IMR-90 (cell line): ENCODE measurements around the gene PRKD2. TPM values are rescaled to one million over a fixed set of nuclear protein-coding genes. Genes with fewer than 3 reads are reported as not detected.

Source experiments
- ATAC-seq: fragments of 200-7000 bp; cut with Tn5 transposase; 2 replicates; pipeline ENCODE4 v1.9.1; 2020; ENCODE audit warnings: low read depth, mild to moderate bottlenecking, moderate library complexity
- BruUV-seq: library from RNA; stranded (reverse); fragments of 400-500 nt; replicated peaks from 2 replicates; lab custom pipeline; 2021; lab: Mats Ljungman, UMichigan
- CTCF ChIA-PET: fragments of 300-600 bp; formaldehyde crosslinking; extraction: SDS; loops from one replicate; lab custom pipeline; 2021; ENCODE audit warnings: antibody characterized with exemption; lab: Yijun Ruan, JAX
- POLR2A ChIA-PET: fragments of 300-600 bp; sonication (Branson Sonifier 250); formaldehyde crosslinking; loops from one replicate; lab custom pipeline; 2022; ENCODE audit warnings: antibody characterized with exemption; ENCODE audit not compliant: unreplicated experiment; lab: Charles Lee
- DNase-seq: peaks from one replicate; pipeline ENCODE4 v3.0.0; 2013
- H2AFZ ChIP-seq: replicated peaks from 2 replicates; pipeline ENCODE3; 2013; ENCODE audit warnings: low read length, mild to moderate bottlenecking; ENCODE audit not compliant: poor library complexity
- H2AK5ac ChIP-seq: 2 replicates; pipeline ENCODE4 v1.6.1; 2013; ENCODE audit warnings: low read depth, low read length, inconsistent platforms
- H2AK9ac ChIP-seq: replicated peaks from 2 replicates; pipeline ENCODE3; 2013; ENCODE audit warnings: mild to moderate bottlenecking, low read depth, low read length, moderate library complexity; ENCODE audit not compliant: poor library complexity
- H2BK120ac ChIP-seq: 2 replicates; pipeline ENCODE4 v1.6.1; 2013; ENCODE audit warnings: low read depth, low read length, inconsistent platforms
- H2BK15ac ChIP-seq: 3 replicates; pipeline ENCODE4 v1.6.1; 2013; ENCODE audit warnings: low read depth, low read length, inconsistent platforms
- H2BK20ac ChIP-seq: 2 replicates; pipeline ENCODE4 v1.6.1; 2013; ENCODE audit warnings: low read depth, mild to moderate bottlenecking, inconsistent platforms, low read length, moderate library complexity
- H2BK5ac ChIP-seq: 2 replicates; pipeline ENCODE4 v1.6.1; 2013; ENCODE audit warnings: mild to moderate bottlenecking, low read depth, low read length, inconsistent platforms; ENCODE audit not compliant: poor library complexity, severe bottlenecking
- H3K14ac ChIP-seq: replicated peaks from 2 replicates; pipeline ENCODE4 v1.6.1; 2013; ENCODE audit warnings: low read depth, low read length, inconsistent platforms
- H3K18ac ChIP-seq: 2 replicates; pipeline ENCODE4 v1.6.1; 2013; ENCODE audit warnings: low read depth, low read length, control low read depth
- H3K23ac ChIP-seq: 2 replicates; pipeline ENCODE4 v1.6.1; 2013; ENCODE audit warnings: low read depth, low read length, inconsistent platforms
- H3K27ac ChIP-seq: 2 replicates; pipeline ENCODE4 v1.5.1; 2013; ENCODE audit warnings: mild to moderate bottlenecking, control low read depth, low read length; ENCODE audit not compliant: insufficient read depth
- H3K27me3 ChIP-seq: 2 replicates; pipeline ENCODE4 v1.6.1; 2013; ENCODE audit warnings: low read length; ENCODE audit not compliant: control insufficient read depth, insufficient read depth
- H3K36me3 ChIP-seq: 2 replicates; pipeline ENCODE4 v1.6.1; 2013; ENCODE audit warnings: low read length, mixed read lengths; ENCODE audit not compliant: control insufficient read depth, insufficient read depth
- H3K4ac ChIP-seq: 2 replicates; pipeline ENCODE4 v1.6.1; 2013; ENCODE audit warnings: low read depth, low read length, inconsistent platforms
- H3K4me1 ChIP-seq: 2 replicates; pipeline ENCODE4 v1.6.1; 2013; ENCODE audit warnings: low read length, mixed read lengths; ENCODE audit not compliant: control insufficient read depth, insufficient read depth
- H3K4me2 ChIP-seq: 2 replicates; pipeline ENCODE4 v1.6.1; 2013; ENCODE audit warnings: low read depth, mild to moderate bottlenecking, control low read depth, low read length, moderate library complexity
- H3K4me3 ChIP-seq: 2 replicates; pipeline ENCODE4 v1.5.1; 2013; ENCODE audit warnings: low read depth, mild to moderate bottlenecking, control low read depth, low read length, moderate library complexity; ENCODE audit not compliant: insufficient read depth
- H3K56ac ChIP-seq: 2 replicates; pipeline ENCODE4 v1.6.1; 2013; ENCODE audit warnings: low read length, inconsistent platforms; ENCODE audit not compliant: insufficient read depth; ENCODE audit errors: extremely low read depth
- H3K79me1 ChIP-seq, 2 experiments: 2 replicates each; pipeline ENCODE4 v1.6.1; 2013; ENCODE audit warnings: low read length in 2 of 2, inconsistent platforms in 1 of 2, low read depth in 1 of 2
- H3K9ac ChIP-seq: 2 replicates; pipeline ENCODE4 v1.6.1; 2013; ENCODE audit warnings: low read depth, low read length, control low read depth
- H3K9me1 ChIP-seq: 2 replicates; pipeline ENCODE4 v1.6.1; 2013; ENCODE audit warnings: low read length, inconsistent platforms; ENCODE audit not compliant: insufficient read depth
- H3K9me3 ChIP-seq: 2 replicates; pipeline ENCODE4 v1.6.1; 2013; ENCODE audit warnings: low read length; ENCODE audit not compliant: control insufficient read depth, insufficient read depth
- H4K20me1 ChIP-seq: 2 replicates; pipeline ENCODE4 v1.6.1; 2013; ENCODE audit warnings: low read length, inconsistent platforms; ENCODE audit not compliant: insufficient read depth
- H4K5ac ChIP-seq: 2 replicates; pipeline ENCODE4 v1.6.1; 2013; ENCODE audit warnings: mild to moderate bottlenecking, low read depth, low read length, control low read depth
- H4K8ac ChIP-seq, 2 experiments: 2 replicates each; pipeline ENCODE4 v1.6.1; 2013; ENCODE audit warnings: low read depth in 2 of 2, low read length in 2 of 2, control low read depth in 1 of 2, inconsistent platforms in 1 of 2
- H4K91ac ChIP-seq: 2 replicates; pipeline ENCODE4 v1.6.1; 2013; ENCODE audit warnings: low read depth, low read length, inconsistent platforms; ENCODE audit not compliant: insufficient read depth
- BHLHE40 ChIP-seq: fragments of 150-350 bp; IDR thresholded peaks from 2 replicates; pipeline ENCODE4 v1.6.1; 2016; ENCODE audit warnings: mild to moderate bottlenecking, low read depth, low read length
- CEBPB ChIP-seq: IDR thresholded peaks from 2 replicates; pipeline ENCODE4 v1.6.1; 2012; ENCODE audit warnings: low read depth, low read length, improper control_type of control experiment
- CHD1 ChIP-seq: IDR thresholded peaks from 2 replicates; pipeline ENCODE4 v1.6.1; 2012; ENCODE audit warnings: low read depth, low read length, improper control_type of control experiment
- FOS ChIP-seq: fragments of 150-350 bp; IDR thresholded peaks from 2 replicates; pipeline ENCODE4 v1.6.1; 2016; ENCODE audit warnings: low read depth, low read length
- MAFK ChIP-seq: IDR thresholded peaks from 2 replicates; pipeline ENCODE4 v1.6.1; 2012; ENCODE audit warnings: low read depth, low read length, improper control_type of control experiment
- MAZ ChIP-seq: IDR thresholded peaks from 2 replicates; pipeline ENCODE4 v1.6.1; 2012; ENCODE audit warnings: low read depth, mild to moderate bottlenecking, low read length, improper control_type of control experiment, moderate library complexity, borderline replicate concordance
- MXI1 ChIP-seq: IDR thresholded peaks from 2 replicates; pipeline ENCODE4 v1.6.1; 2012; ENCODE audit warnings: low read depth, mild to moderate bottlenecking, low read length, moderate library complexity, borderline replicate concordance
- NFE2L2 ChIP-seq: fragments of 150-350 bp; IDR thresholded peaks from 2 replicates; pipeline ENCODE4 v1.6.1; 2016; ENCODE audit warnings: low read depth, mild to moderate bottlenecking, low read length
- POLR2A ChIP-seq: IDR thresholded peaks from 2 replicates; pipeline ENCODE4 v1.6.1; 2012; ENCODE audit warnings: mild to moderate bottlenecking, low read depth, low read length
- RAD21 ChIP-seq: IDR thresholded peaks from 2 replicates; pipeline ENCODE4 v1.6.1; 2012; ENCODE audit warnings: low read length, improper control_type of control experiment
- RCOR1 ChIP-seq: IDR thresholded peaks from 2 replicates; pipeline ENCODE4 v1.6.1; 2012; ENCODE audit warnings: mild to moderate bottlenecking, low read length, improper control_type of control experiment; ENCODE audit not compliant: insufficient replicate concordance
- RFX5 ChIP-seq: IDR thresholded peaks from 2 replicates; pipeline ENCODE4 v1.8.0; 2012; ENCODE audit warnings: low read depth, mild to moderate bottlenecking, low read length, moderate library complexity
- SMC3 ChIP-seq: fragments of 150-350 bp; IDR thresholded peaks from 2 replicates; pipeline ENCODE4 v1.6.1; 2016; ENCODE audit warnings: low read depth, mild to moderate bottlenecking, antibody characterized with exemption, low read length, moderate library complexity
- WGBS, 2 experiments: methylation state at CpG; one replicate each; pipeline versions ENCODE4 v1.1.5 to v1.1.7; 2013; ENCODE audit warnings: missing lambda C conversion rate in 2 of 2; ENCODE audit not compliant: insufficient read length in 1 of 2; ENCODE audit errors: extremely low coverage in 2 of 2; 5-methylcytosine and 5-hydroxymethylcytosine counted together
- dilution Hi-C: fragments of 300-500 bp; cut with HindIII; formaldehyde crosslinking; loops from one replicate; pipeline ENCODE4 v1.14.3; 2018; ENCODE audit warnings: low sequenced_read_pairs; ENCODE audit not compliant: unreplicated experiment
- in situ Hi-C: fragments of 300-500 bp; cut with MboI; formaldehyde crosslinking; loops from 3 replicates; pipeline ENCODE4 v1.14.3; 2019; ENCODE audit warnings: low sequenced_read_pairs, inconsistent platforms, mixed read lengths
- intact Hi-C: fragments of 100-400 bp; cut with micrococcal nuclease; formaldehyde crosslinking; loops from 2 replicates; pipeline ENCODE4 v1.10.0; 2022
- polyA plus RNA-seq, 3 experiments: library from polyadenylated mRNA; depleted of rRNA; stranded (reverse); fragments of >200 nt; gene quantifications; 2 replicates each; pipeline ENCODE4 v1.2.3, GENCODE V29; 2012; ENCODE audit warnings: low replicate concordance in 1 of 3
- total RNA-seq: library from RNA; depleted of rRNA; stranded (reverse); fragments of >200 nt; gene quantifications from 2 replicates; pipeline ENCODE4 v1.2.3, GENCODE V29; 2012
- TF ChIP-seq, protein P1 (sequence below): fragments of 150-350 bp; IDR thresholded peaks from 2 replicates; pipeline ENCODE4 v1.6.1; 2017; ENCODE audit warnings: mild to moderate bottlenecking, antibody characterized with exemption, low read length, low read depth
- TF ChIP-seq, protein P2 (sequence below): conservative IDR thresholded peaks from 2 replicates; pipeline ENCODE4 v1.5.1; 2012; ENCODE audit warnings: mild to moderate bottlenecking, low read depth, low read length, improper control_type of control experiment
- TF ChIP-seq, protein P3 (sequence below): fragments of 150-350 bp; IDR thresholded peaks from 2 replicates; pipeline ENCODE4 v1.6.1; 2016; ENCODE audit warnings: low read depth, mild to moderate bottlenecking, low read length, moderate library complexity, borderline replicate concordance

The PRKD2 gene
- total and polyA plus RNA-seq, 2 of the 4 experiments (the other 2 are of a cell fraction): 9.9 to 19.6 TPM

DNA sequence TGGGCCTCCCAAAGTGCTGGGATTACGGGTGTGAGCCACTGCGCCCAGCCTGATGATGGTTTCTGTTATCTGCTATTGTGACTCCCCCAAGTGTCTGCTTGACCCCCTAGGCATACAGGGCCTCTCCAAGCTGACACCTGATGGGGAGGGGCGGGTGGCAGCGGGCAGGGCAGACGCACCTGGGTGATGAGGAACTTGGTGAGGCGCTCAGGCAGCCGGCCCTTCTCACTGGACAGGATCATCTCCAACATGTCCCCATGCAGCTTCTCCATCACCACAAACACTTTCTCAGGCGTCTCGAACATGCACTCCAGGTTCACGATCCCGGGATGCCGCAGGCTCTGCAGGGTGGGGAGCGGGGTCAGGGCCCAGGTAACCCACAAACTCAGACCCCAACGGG is 27.6 kb downstream of the PRKD2 start:
- H3K27me3 ChIP-seq: no peaks in the 10 kb centered on the region
- no peak overlapping the region for H2AK9ac ChIP-seq
- no peak overlapping the region for H2AFZ ChIP-seq
- no peak overlapping the region for H3K56ac ChIP-seq
- peaks cover 4 to 7% of the 10 kb centered on the region in 2 experiments; a peak in 1 of 4 replicates for H3K79me1 ChIP-seq
- intact Hi-C loops (no loop called here), in situ Hi-C loops (no loop called here), dilution Hi-C loops (no loop called here)
- H4K8ac ChIP-seq: no peak overlapping the region
- no peak overlapping the region for H2BK5ac ChIP-seq
- no peak overlapping the region for H3K14ac ChIP-seq
- CTCF ChIA-PET: no interaction called here
- H2BK20ac ChIP-seq: no peak overlapping the region
- no peaks in the 10 kb centered on the region for H3K9me3 ChIP-seq
- H2BK120ac ChIP-seq: no peak overlapping the region
- H3K23ac ChIP-seq: no peak overlapping the region
- no peak overlapping the region for H4K5ac ChIP-seq
- no peak overlapping the region for H3K9ac ChIP-seq
- peaks cover 79% of the 10 kb centered on the region for H3K36me3 ChIP-seq
- H4K20me1 ChIP-seq: 0 out of 2 replicates have a peak, but pooled peaks cover 4% of the 10 kb centered on the region
- no peak overlapping the region for H3K4ac ChIP-seq
- H3K4me2 ChIP-seq: no peak overlapping the region
- TF ChIP-seq, protein P1, sequence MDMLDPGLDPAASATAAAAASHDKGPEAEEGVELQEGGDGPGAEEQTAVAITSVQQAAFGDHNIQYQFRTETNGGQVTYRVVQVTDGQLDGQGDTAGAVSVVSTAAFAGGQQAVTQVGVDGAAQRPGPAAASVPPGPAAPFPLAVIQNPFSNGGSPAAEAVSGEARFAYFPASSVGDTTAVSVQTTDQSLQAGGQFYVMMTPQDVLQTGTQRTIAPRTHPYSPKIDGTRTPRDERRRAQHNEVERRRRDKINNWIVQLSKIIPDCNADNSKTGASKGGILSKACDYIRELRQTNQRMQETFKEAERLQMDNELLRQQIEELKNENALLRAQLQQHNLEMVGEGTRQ: no peak
- TF ChIP-seq RCOR1 (no peak), RFX5 (no peak), CEBPB (no peak), MXI1 (no peak), RAD21 (no peak), MAZ (no peak), MAFK (no peak), SMC3 (no peak), CHD1 (no peak), NFE2L2 (no peak), FOS (no peak), POLR2A (no peak), BHLHE40 (no peak)
- TF ChIP-seq, protein P2, sequence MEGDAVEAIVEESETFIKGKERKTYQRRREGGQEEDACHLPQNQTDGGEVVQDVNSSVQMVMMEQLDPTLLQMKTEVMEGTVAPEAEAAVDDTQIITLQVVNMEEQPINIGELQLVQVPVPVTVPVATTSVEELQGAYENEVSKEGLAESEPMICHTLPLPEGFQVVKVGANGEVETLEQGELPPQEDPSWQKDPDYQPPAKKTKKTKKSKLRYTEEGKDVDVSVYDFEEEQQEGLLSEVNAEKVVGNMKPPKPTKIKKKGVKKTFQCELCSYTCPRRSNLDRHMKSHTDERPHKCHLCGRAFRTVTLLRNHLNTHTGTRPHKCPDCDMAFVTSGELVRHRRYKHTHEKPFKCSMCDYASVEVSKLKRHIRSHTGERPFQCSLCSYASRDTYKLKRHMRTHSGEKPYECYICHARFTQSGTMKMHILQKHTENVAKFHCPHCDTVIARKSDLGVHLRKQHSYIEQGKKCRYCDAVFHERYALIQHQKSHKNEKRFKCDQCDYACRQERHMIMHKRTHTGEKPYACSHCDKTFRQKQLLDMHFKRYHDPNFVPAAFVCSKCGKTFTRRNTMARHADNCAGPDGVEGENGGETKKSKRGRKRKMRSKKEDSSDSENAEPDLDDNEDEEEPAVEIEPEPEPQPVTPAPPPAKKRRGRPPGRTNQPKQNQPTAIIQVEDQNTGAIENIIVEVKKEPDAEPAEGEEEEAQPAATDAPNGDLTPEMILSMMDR: no peak
- TF ChIP-seq, protein P3, sequence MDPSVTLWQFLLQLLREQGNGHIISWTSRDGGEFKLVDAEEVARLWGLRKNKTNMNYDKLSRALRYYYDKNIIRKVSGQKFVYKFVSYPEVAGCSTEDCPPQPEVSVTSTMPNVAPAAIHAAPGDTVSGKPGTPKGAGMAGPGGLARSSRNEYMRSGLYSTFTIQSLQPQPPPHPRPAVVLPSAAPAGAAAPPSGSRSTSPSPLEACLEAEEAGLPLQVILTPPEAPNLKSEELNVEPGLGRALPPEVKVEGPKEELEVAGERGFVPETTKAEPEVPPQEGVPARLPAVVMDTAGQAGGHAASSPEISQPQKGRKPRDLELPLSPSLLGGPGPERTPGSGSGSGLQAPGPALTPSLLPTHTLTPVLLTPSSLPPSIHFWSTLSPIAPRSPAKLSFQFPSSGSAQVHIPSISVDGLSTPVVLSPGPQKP: no peak
- no peak overlapping the region for H3K27ac ChIP-seq
- WGBS, 2 experiments: 100% methylated on average over 3 of the region's 14 CpGs; no CpG with 5 or more reads in 1 of the 2 experiments
- H2BK15ac ChIP-seq: no peak overlapping the region
- POLR2A ChIA-PET: no interaction called here
- no peak overlapping the region for H2AK5ac ChIP-seq
- no TSS peak for BruUV-seq
- H4K91ac ChIP-seq: no peak overlapping the region
- H3K18ac ChIP-seq: no peak overlapping the region
- H3K4me3 ChIP-seq: no peak overlapping the region
- H3K9me1 ChIP-seq: 0 out of 2 replicates have a peak, but pooled peaks cover 3% of the 10 kb centered on the region
- DNase-seq (no peak), ATAC-seq (no peak)
- H3K4me1 ChIP-seq: no peaks in the 10 kb centered on the region
